ENCODE results near the gene DST.

DNA sequence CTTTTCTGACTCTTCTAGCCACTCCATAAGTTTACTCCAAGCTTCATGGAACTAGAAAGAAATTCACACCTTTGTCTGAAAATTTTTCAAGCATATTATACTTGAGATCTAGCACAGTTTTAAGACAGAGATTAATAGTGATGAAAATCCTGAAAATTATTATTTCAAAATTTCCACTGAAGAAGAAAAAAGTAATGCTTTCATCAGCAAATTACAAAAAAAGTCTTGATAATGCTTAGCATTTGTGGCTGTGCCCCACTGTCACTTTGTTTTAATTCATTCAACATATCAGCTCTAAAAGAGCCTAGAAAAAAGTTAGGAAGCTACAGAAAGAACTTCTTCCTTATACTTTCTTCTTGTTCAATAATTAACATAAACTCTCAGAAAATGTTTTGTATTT, 153.1 kb downstream of the DST start:
- TF ChIP-seq, protein P1, sequence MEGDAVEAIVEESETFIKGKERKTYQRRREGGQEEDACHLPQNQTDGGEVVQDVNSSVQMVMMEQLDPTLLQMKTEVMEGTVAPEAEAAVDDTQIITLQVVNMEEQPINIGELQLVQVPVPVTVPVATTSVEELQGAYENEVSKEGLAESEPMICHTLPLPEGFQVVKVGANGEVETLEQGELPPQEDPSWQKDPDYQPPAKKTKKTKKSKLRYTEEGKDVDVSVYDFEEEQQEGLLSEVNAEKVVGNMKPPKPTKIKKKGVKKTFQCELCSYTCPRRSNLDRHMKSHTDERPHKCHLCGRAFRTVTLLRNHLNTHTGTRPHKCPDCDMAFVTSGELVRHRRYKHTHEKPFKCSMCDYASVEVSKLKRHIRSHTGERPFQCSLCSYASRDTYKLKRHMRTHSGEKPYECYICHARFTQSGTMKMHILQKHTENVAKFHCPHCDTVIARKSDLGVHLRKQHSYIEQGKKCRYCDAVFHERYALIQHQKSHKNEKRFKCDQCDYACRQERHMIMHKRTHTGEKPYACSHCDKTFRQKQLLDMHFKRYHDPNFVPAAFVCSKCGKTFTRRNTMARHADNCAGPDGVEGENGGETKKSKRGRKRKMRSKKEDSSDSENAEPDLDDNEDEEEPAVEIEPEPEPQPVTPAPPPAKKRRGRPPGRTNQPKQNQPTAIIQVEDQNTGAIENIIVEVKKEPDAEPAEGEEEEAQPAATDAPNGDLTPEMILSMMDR (IDR thresholded peaks at IDR 0.05): no peak
- TF ChIP-seq POLR2A (IDR thresholded peaks at IDR 0.05): no peak
